ENCODE measurements around the gene RNF40. TPM values are rescaled to one million over a fixed set of nuclear protein-coding genes. Genes with fewer than 3 reads are reported as not detected.
A peak's percentile ranks its signal among the peaks of the same experiment; 100 is the strongest.

The RNF40 gene
- total RNA-seq, 4 donors from 2014 or later = 20.5 to 130 (median 86.0) TPM

GRCh38 chr16:30736995-30737793 lies 24.9 kb upstream of the RNF40 start:
- no peak overlapping the region for H3K27ac ChIP-seq
- DNase-seq = no peak
- no peak overlapping the region for H3K4me3 ChIP-seq
- no peaks in the 10 kb centered on the region for H3K9me3 ChIP-seq
- TF ChIP-seq CTCF (IDR thresholded peaks at IDR 0.05) (no peak), POLR2A (IDR thresholded peaks at IDR 0.05) (no peak)
- H3K4me1 ChIP-seq = peaks cover 0 to 6% of the 10 kb centered on the region in 2 donors
- H3K27me3 ChIP-seq = no peaks in the 10 kb centered on the region
- no peaks in the 10 kb centered on the region for H3K36me3 ChIP-seq
- intact Hi-C loops (cut with DNase I; ENCODE audit: low total_unique reads) = no loop called here

- Histone ChIP-seq H3K27me3 (no peaks in the 10 kb centered on the region), H3K4me1 (peaks cover 0 to 6% of the 10 kb centered on the region in 2 donors), H3K27ac (no peak overlapping the region), H3K36me3 (no peaks in the 10 kb centered on the region), H3K4me3 (no peak overlapping the region), H3K9me3 (no peaks in the 10 kb centered on the region)
- intact Hi-C loops (cut with DNase I; ENCODE audit: low total_unique reads) = no loop called here
- TF ChIP-seq CTCF (IDR thresholded peaks at IDR 0.05) = no peak
- TF ChIP-seq POLR2A (IDR thresholded peaks at IDR 0.05) = no peak
- no peak for DNase-seq
Measured at GRCh38 chr16:30737794-30738648, 24.1 kb upstream of the RNF40 start.

GRCh38 chr16:30738984-30739951 lies 22.9 kb upstream of the RNF40 start:
- no peak for DNase-seq
- Histone ChIP-seq H3K27ac (peak overlapping the region in 1 of 2 donors; percentile 47), H3K4me1 (peaks cover 0 to 6% of the 10 kb centered on the region in 2 donors), H3K27me3 (no peaks in the 10 kb centered on the region), H3K9me3 (no peaks in the 10 kb centered on the region), H3K4me3 (no peak overlapping the region), H3K36me3 (no peaks in the 10 kb centered on the region)
- TF ChIP-seq CTCF (IDR thresholded peaks at IDR 0.05) = no peak
- TF ChIP-seq POLR2A (IDR thresholded peaks at IDR 0.05) = no peak
- intact Hi-C loops (cut with DNase I; ENCODE audit: low total_unique reads) = no loop called here

GRCh38 chr16:30740364-30741251 lies 21.5 kb upstream of the RNF40 start:
- Histone ChIP-seq H3K9me3 (no peaks in the 10 kb centered on the region), H3K4me3 (no peak overlapping the region), H3K36me3 (no peaks in the 10 kb centered on the region), H3K4me1 (peaks cover 0 to 6% of the 10 kb centered on the region in 2 donors), H3K27me3 (no peaks in the 10 kb centered on the region), H3K27ac (peak overlapping the region; percentile 0 to 47)
- TF ChIP-seq CTCF (IDR thresholded peaks at IDR 0.05) (no peak), POLR2A (IDR thresholded peaks at IDR 0.05) (no peak)
- DNase-seq = peak; percentile 64 to 80
- intact Hi-C loops (cut with DNase I; ENCODE audit: low total_unique reads) = no loop called here
